Liver (tissue), 3 donors: Measurements from ENCODE around the gene CA11.

Source experiments
- CTCF ChIP-seq: fragments of 150-350 bp; IDR thresholded peaks from 2 replicates; pipeline ENCODE4 v1.5.1; 2017; ENCODE audit warnings: improper control_type of control experiment, low read depth, low read length; ENCODE audit not compliant: missing input control
- EGR1 ChIP-seq, 2 donors: IDR thresholded peaks; 2 replicates each; pipeline ENCODE4 v1.6.1; 2016 to 2018; ENCODE audit warnings: antibody characterized with exemption in 2 of 2, low read depth in 2 of 2
- FOXA1 ChIP-seq: IDR thresholded peaks from 2 replicates; pipeline ENCODE4 v1.6.1; 2016; ENCODE audit warnings: antibody characterized with exemption
- GABPA ChIP-seq, 2 donors: IDR thresholded peaks in 1 of 2; conservative IDR thresholded peaks in 1 of 2; 2 replicates each; pipeline ENCODE4 v1.6.1; 2016; ENCODE audit warnings: antibody characterized with exemption in 2 of 2, mild to moderate bottlenecking in 1 of 2, moderate library complexity in 1 of 2
- MAX ChIP-seq: IDR thresholded peaks from 2 replicates; pipeline ENCODE4 v1.6.1; 2016; ENCODE audit warnings: antibody characterized with exemption
- NR2F2 ChIP-seq: IDR thresholded peaks from 2 replicates; pipeline ENCODE4 v1.6.1; 2016; ENCODE audit warnings: antibody characterized with exemption
- RXRA ChIP-seq, 2 donors: IDR thresholded peaks; 2 replicates each; pipeline ENCODE4 v1.6.1; 2017 to 2018; ENCODE audit warnings: antibody characterized with exemption in 2 of 2, mild to moderate bottlenecking in 1 of 2
- SP1 ChIP-seq: IDR thresholded peaks from 2 replicates; pipeline ENCODE4 v1.6.1; 2018; ENCODE audit warnings: antibody characterized with exemption, mild to moderate bottlenecking
- TAF1 ChIP-seq: conservative IDR thresholded peaks from 2 replicates; pipeline ENCODE4 v1.6.1; 2016; ENCODE audit warnings: antibody characterized with exemption, mild to moderate bottlenecking
- YY1 ChIP-seq: IDR thresholded peaks from 2 replicates; pipeline ENCODE4 v1.6.1; 2016; ENCODE audit warnings: antibody characterized with exemption, mild to moderate bottlenecking
- ZBTB33 ChIP-seq: IDR thresholded peaks from 2 replicates; pipeline ENCODE4 v1.6.1; 2016; ENCODE audit warnings: antibody characterized with exemption
- TF ChIP-seq, protein P1 (sequence below): IDR thresholded peaks from 2 replicates; pipeline ENCODE4 v1.6.1; 2016; ENCODE audit warnings: antibody characterized with exemption, mild to moderate bottlenecking
- donor health status: healthy.
- donor health status: healthy.

GRCh38 chr19:48683349-48683748 lies 37.4 kb upstream of the CA11 start:
- TF ChIP-seq CTCF: no peak
- TF ChIP-seq MAX: no peak
- no peak for TF ChIP-seq EGR1 (IDR thresholded peaks at IDR 0.05; ENCODE audit: low read depth in 2 of 2)
- no peak for TF ChIP-seq RXRA (IDR thresholded peaks at IDR 0.05)
- TF ChIP-seq, protein P1, sequence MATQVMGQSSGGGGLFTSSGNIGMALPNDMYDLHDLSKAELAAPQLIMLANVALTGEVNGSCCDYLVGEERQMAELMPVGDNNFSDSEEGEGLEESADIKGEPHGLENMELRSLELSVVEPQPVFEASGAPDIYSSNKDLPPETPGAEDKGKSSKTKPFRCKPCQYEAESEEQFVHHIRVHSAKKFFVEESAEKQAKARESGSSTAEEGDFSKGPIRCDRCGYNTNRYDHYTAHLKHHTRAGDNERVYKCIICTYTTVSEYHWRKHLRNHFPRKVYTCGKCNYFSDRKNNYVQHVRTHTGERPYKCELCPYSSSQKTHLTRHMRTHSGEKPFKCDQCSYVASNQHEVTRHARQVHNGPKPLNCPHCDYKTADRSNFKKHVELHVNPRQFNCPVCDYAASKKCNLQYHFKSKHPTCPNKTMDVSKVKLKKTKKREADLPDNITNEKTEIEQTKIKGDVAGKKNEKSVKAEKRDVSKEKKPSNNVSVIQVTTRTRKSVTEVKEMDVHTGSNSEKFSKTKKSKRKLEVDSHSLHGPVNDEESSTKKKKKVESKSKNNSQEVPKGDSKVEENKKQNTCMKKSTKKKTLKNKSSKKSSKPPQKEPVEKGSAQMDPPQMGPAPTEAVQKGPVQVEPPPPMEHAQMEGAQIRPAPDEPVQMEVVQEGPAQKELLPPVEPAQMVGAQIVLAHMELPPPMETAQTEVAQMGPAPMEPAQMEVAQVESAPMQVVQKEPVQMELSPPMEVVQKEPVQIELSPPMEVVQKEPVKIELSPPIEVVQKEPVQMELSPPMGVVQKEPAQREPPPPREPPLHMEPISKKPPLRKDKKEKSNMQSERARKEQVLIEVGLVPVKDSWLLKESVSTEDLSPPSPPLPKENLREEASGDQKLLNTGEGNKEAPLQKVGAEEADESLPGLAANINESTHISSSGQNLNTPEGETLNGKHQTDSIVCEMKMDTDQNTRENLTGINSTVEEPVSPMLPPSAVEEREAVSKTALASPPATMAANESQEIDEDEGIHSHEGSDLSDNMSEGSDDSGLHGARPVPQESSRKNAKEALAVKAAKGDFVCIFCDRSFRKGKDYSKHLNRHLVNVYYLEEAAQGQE: no peak
- no peak for TF ChIP-seq YY1
- TF ChIP-seq ZBTB33: no peak
- TF ChIP-seq NR2F2: no peak
- no peak for TF ChIP-seq SP1
- TF ChIP-seq TAF1: no peak
- TF ChIP-seq FOXA1: no peak
- no peak for TF ChIP-seq GABPA (IDR thresholded peaks at IDR 0.05 in 1 of 2, conservative IDR thresholded peaks at IDR 0.05 in 1 of 2)
